Measurements from ENCODE around the gene KIF5C.

The KIF5C gene

GRCh38 chr2:148874868-148875341 lies at the start of gene KIF5C:
KIF5C (plus strand) TSS chr2:148875227; CDS start chr2:148875618, 391 bp downstream.
- FAIRE-seq (no peak), DNase-seq (ENCODE audit: insufficient read length, low spot score) (peak; percentile 63)
- no peak for TF ChIP-seq CTCF (IDR thresholded peaks at IDR 0.05; ENCODE audit: insufficient read depth, missing control alignments)

GRCh38 chr2:148826791-148827190 lies 48.2 kb upstream of the KIF5C start:
- no peak for TF ChIP-seq CTCF (IDR thresholded peaks at IDR 0.05; ENCODE audit: insufficient read depth, missing control alignments)
- DNase-seq (ENCODE audit: insufficient read length, low spot score) (no peak), FAIRE-seq (no peak)

GRCh38 chr2:148828941-148829340 lies 46.1 kb upstream of the KIF5C start:
- no peak for TF ChIP-seq CTCF (IDR thresholded peaks at IDR 0.05; ENCODE audit: insufficient read depth, missing control alignments)

GRCh38 chr2:148829618-148830017 lies 45.4 kb upstream of the KIF5C start:
- FAIRE-seq (peak; percentile 82), DNase-seq (ENCODE audit: insufficient read length, low spot score) (peak; percentile 37)
- no peak for TF ChIP-seq CTCF (IDR thresholded peaks at IDR 0.05; ENCODE audit: insufficient read depth, missing control alignments)

More at GRCh38 chr2:148828941-148829340, 46.1 kb upstream of the KIF5C start:
- DNase-seq (ENCODE audit: insufficient read length, low spot score) (no peak), FAIRE-seq (peak; percentile 29)

GRCh38 chr2:148832637-148833036 lies 42.4 kb upstream of the KIF5C start:
- DNase-seq (ENCODE audit: insufficient read length, low spot score) (no peak), FAIRE-seq (no peak)
- no peak for TF ChIP-seq CTCF (IDR thresholded peaks at IDR 0.05; ENCODE audit: insufficient read depth, missing control alignments)

GRCh38 chr2:148842050-148842449 lies 33.0 kb upstream of the KIF5C start:
- DNase-seq (ENCODE audit: insufficient read length, low spot score) = no peak
- no peak for TF ChIP-seq CTCF (IDR thresholded peaks at IDR 0.05; ENCODE audit: insufficient read depth, missing control alignments)
- FAIRE-seq = no peak

GRCh38 chr2:148848146-148848545 lies 26.9 kb upstream of the KIF5C start:
- FAIRE-seq (no peak), DNase-seq (ENCODE audit: insufficient read length, low spot score) (no peak)
- TF ChIP-seq CTCF (IDR thresholded peaks at IDR 0.05; ENCODE audit: insufficient read depth, missing control alignments) = no peak

Measured in D721Med (cell line).